Spleen (tissue), 11 donors: ENCODE measurements around the gene HSPB1. TPM values are rescaled to one million over a fixed set of nuclear protein-coding genes. Genes with fewer than 3 reads are reported as not detected.

Source experiments
- DNase-seq: peaks from one replicate; pipeline ENCODE4 v3.0.0-alpha.2; 2020
- H3K27ac ChIP-seq, 8 donors: fragments of 200-600 bp; sonication (generic) in 7 of 8; 1 replicate in 4 of 8; 2 replicates in 4 of 8; pipeline versions ENCODE4 v1.5.0 to v1.8.0; 2016 to 2021; ENCODE audit warnings: inconsistent platforms in 4 of 8, mild to moderate bottlenecking in 4 of 8, moderate library complexity in 1 of 8
- H3K27me3 ChIP-seq, 7 donors: fragments of 200-600 bp; sonication (generic) in 6 of 7; replicated peaks in 1 of 7; 1 replicate in 4 of 7; 2 replicates in 3 of 7; pipeline versions ENCODE4 v1.5.0 to v1.8.0; 2016 to 2021; ENCODE audit warnings: inconsistent platforms in 3 of 7, mild to moderate bottlenecking in 1 of 7
- H3K36me3 ChIP-seq, 6 donors: fragments of 200-600 bp; sonication (generic) in 5 of 6; 1 replicate in 4 of 6; 2 replicates in 2 of 6; pipeline versions ENCODE4 v1.5.0 to v1.8.0; 2016 to 2021; ENCODE audit warnings: inconsistent platforms in 2 of 6
- H3K4me1 ChIP-seq, 6 donors: fragments of 200-600 bp; sonication (generic) in 5 of 6; 1 replicate in 3 of 6; 2 replicates in 3 of 6; pipeline versions ENCODE4 v1.5.0 to v1.8.0; 2016 to 2021; ENCODE audit warnings: inconsistent platforms in 3 of 6
- H3K4me3 ChIP-seq, 8 donors: fragments of 200-600 bp; sonication (generic) in 7 of 8; 1 replicate in 4 of 8; 2 replicates in 4 of 8; pipeline versions ENCODE4 v1.5.0 to v1.8.0; 2016 to 2021; ENCODE audit warnings: inconsistent platforms in 4 of 8, mild to moderate bottlenecking in 4 of 8, moderate library complexity in 2 of 8
- H3K9me3 ChIP-seq, 8 donors: fragments of 200-600 bp; sonication (generic) in 7 of 8; 1 replicate in 4 of 8; 2 replicates in 4 of 8; pipeline versions ENCODE4 v1.5.0 to v1.8.0; 2016 to 2021; ENCODE audit warnings: inconsistent platforms in 4 of 8
- POLR2A ChIP-seq, 3 donors: fragments of 450-650 bp; IDR thresholded peaks; one replicate each; pipeline ENCODE4 v1.5.1; 2017; ENCODE audit warnings: antibody characterized with exemption in 3 of 3, mild to moderate bottlenecking in 1 of 3
- POLR2AphosphoS5 ChIP-seq, 3 donors: sonication (generic); formaldehyde crosslinking; IDR thresholded peaks; one replicate each; pipeline ENCODE4 v1.5.1; 2017; ENCODE audit warnings: antibody characterized with exemption in 3 of 3
- WGBS, 5 donors: extraction: QIAGEN DNeasy Blood & Tissue Kit in 3 of 5; methylation state at CpG; one replicate each; pipeline versions ENCODE4 v1.1.5 to v1.1.7; 2013 to 2018; 5-methylcytosine and 5-hydroxymethylcytosine counted together
- intact Hi-C: fragments of 100-400 bp; cut with DNase I; formaldehyde crosslinking; loops from one replicate; pipeline ENCODE4 v1.15.0; 2023; ENCODE audit warnings: low total_unique reads
- polyA plus RNA-seq, 3 donors: library from polyadenylated mRNA; stranded (reverse); fragments of 200-250 nt; gene quantifications; one replicate each; pipeline ENCODE4 v1.2.1, GENCODE V29; 2013
- total RNA-seq, 7 donors: library from RNA; depleted of rRNA in 3 of 7; stranded (reverse); fragments of >200 nt in 3 of 7; fragmentation: NEBNext Ultra II Directional in 4 of 7; extraction: Animal tissue kit (Norgen Biotek cat#: 25700) in 4 of 7; gene quantifications; one replicate each; pipeline versions ENCODE4 v1.1.0 to v1.2.1, GENCODE V29; 2016 to 2021
- TF ChIP-seq, protein P1 (sequence below), 11 experiments: fragments of 200-600 bp in 7 of 11; fragments of 450-650 bp in 4 of 11; sonication (generic) in 4 of 11; IDR thresholded peaks in 8 of 11; conservative IDR thresholded peaks in 3 of 11; 1 replicate in 7 of 11; 2 replicates in 4 of 11; pipeline versions ENCODE4 v1.4.0 to v1.8.0; 2016 to 2021; ENCODE audit warnings: antibody characterized with exemption in 11 of 11, inconsistent platforms in 4 of 11, mild to moderate bottlenecking in 1 of 11
- donor health status: healthy with polysubstance abuse.
- donor health status: DM: no; HTN: no; CAD: no; lungs with moderate emphysema.
- donor health status: DM: no; HTN: no; CAD: no.
- donor health status: Bipolar disorder and iron deficiency.
- donor health status: healthy.
- donor health status: DM: no; HTN: no; CAD: no.
- donor health status: DM: yes; HTN: yes; CAD: no.

HSPB1 gene
- total and polyA plus RNA-seq, 10 donors: 56.5 to 227 (median 137) TPM

DNA sequence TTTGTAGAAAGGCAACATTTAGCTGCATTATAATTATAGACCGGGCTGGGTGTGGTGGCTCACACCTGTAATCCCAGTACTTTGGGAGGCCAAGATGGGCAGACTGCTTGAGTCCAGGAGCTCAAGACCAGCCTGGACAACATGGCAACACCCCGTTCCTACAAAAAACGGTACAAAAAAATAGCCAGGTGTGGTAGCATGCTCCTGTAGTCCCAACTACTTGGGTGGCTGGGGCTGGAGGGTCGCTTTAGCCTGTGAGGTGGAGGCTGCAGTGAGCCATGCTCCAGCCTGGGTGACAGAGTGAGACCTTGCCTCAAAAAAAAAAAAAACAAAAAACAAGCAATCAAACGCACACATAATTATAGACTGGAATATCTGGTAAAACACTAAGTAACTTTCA, 51.3 kb downstream of the HSPB1 start:
- Histone ChIP-seq H3K4me1 (peaks cover 27 to 89% (median 73%) of the 10 kb centered on the region in 6 donors), H3K36me3 (peaks cover 0 to 68% (median 10%) of the 10 kb centered on the region in 6 donors), H3K9me3 (no peaks in the 10 kb centered on the region), H3K4me3 (no peak overlapping the region), H3K27ac (no peak overlapping the region), H3K27me3 (no peaks in the 10 kb centered on the region)
- TF ChIP-seq, protein P1, sequence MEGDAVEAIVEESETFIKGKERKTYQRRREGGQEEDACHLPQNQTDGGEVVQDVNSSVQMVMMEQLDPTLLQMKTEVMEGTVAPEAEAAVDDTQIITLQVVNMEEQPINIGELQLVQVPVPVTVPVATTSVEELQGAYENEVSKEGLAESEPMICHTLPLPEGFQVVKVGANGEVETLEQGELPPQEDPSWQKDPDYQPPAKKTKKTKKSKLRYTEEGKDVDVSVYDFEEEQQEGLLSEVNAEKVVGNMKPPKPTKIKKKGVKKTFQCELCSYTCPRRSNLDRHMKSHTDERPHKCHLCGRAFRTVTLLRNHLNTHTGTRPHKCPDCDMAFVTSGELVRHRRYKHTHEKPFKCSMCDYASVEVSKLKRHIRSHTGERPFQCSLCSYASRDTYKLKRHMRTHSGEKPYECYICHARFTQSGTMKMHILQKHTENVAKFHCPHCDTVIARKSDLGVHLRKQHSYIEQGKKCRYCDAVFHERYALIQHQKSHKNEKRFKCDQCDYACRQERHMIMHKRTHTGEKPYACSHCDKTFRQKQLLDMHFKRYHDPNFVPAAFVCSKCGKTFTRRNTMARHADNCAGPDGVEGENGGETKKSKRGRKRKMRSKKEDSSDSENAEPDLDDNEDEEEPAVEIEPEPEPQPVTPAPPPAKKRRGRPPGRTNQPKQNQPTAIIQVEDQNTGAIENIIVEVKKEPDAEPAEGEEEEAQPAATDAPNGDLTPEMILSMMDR (IDR thresholded peaks at IDR 0.05 in 8 of 11, conservative IDR thresholded peaks at IDR 0.05 in 3 of 11): no peak
- no peak for TF ChIP-seq POLR2A (IDR thresholded peaks at IDR 0.05)
- TF ChIP-seq POLR2AphosphoS5 (IDR thresholded peaks at IDR 0.05): no peak
- WGBS, 5 donors: 91 to 97% (median 93%) methylated on average over 5 of the region's 5 CpGs
- intact Hi-C loops: no loop called here
- no peak for DNase-seq

Other genes starting within 250 kb of the HSPB1 start
- gene SRRM3, start 100.8 kb upstream of the HSPB1 start, total RNA-seq: 1 to 10 TPM in 2 of 7 donors, under 1 TPM in 4, not detected in 1; 0.23 to 1.2 (median 0.76) TPM
- gene SRRM3, start 100.8 kb upstream of the HSPB1 start, polyA plus RNA-seq: 1 to 10 TPM in 1 of 3 donors, under 1 TPM in 2; 0.93 to 1.6 (median 0.96) TPM
- 100 to 1,000 TPM in 1 of 7 donors, 10 to 100 TPM in 6; 60.6 to 108 (median 80.5) TPM for gene YWHAG, start 56.3 kb downstream of the HSPB1 start, total RNA-seq
- gene YWHAG, start 56.3 kb downstream of the HSPB1 start, polyA plus RNA-seq: 10 to 100 TPM; 19.7 to 35.6 (median 26.2) TPM
- 1 to 10 TPM in 2 of 7 donors, under 1 TPM in 5; 0.11 to 1.5 (median 0.43) TPM for gene SSC4D, start 107.0 kb downstream of the HSPB1 start, total RNA-seq
- gene SSC4D, start 107.0 kb downstream of the HSPB1 start, polyA plus RNA-seq: 1 to 10 TPM in 2 of 3 donors, under 1 TPM in 1; 0.68 to 1.2 (median 1.1) TPM
- 1 to 10 TPM; 1.3 to 7.5 (median 2.5) TPM for gene ZP3, start 122.3 kb downstream of the HSPB1 start, total RNA-seq
- 1 to 10 TPM; 3.3 to 5.0 (median 4.3) TPM for gene ZP3, start 122.3 kb downstream of the HSPB1 start, polyA plus RNA-seq
- gene DTX2, start 159.0 kb downstream of the HSPB1 start, total RNA-seq: 10 to 100 TPM; 38.6 to 60.6 (median 44.5) TPM
- gene DTX2, start 159.0 kb downstream of the HSPB1 start, polyA plus RNA-seq: 10 to 100 TPM; 17.9 to 50.9 (median 36.2) TPM
- gene UPK3B, start 207.9 kb downstream of the HSPB1 start, total RNA-seq: 1 to 10 TPM; 1.9 to 4.4 (median 3.0) TPM
- 1 to 10 TPM in 2 of 3 donors, under 1 TPM in 1; 0.21 to 1.9 (median 1.2) TPM for gene UPK3B, start 207.9 kb downstream of the HSPB1 start, polyA plus RNA-seq
- under 1 TPM in 4 of 7 donors, not detected in 3; 0.64 to 0.82 (median 0.75) TPM for gene SPDYE16, start 240.6 kb downstream of the HSPB1 start, total RNA-seq
- under 1 TPM in 2 of 3 donors, not detected in 1; 0.06 to 0.13 TPM for gene SPDYE16, start 240.6 kb downstream of the HSPB1 start, polyA plus RNA-seq